HG02852 (cell line): Measurements from ENCODE around the gene ATP9B.
"Not testable (repeated sequence)": the region's sequence is repeated elsewhere in the genome, so short reads cannot be mapped to it uniquely, and the experiment has no call there.

Experiments used
- ATAC-seq: cut with Tn5 transposase; IDR thresholded peaks from one replicate; pipeline ENCODE4 v1.9.1; 2021; ENCODE audit warnings: mild to moderate bottlenecking, moderate library complexity; ENCODE audit not compliant: unreplicated experiment

Gene ATP9B

DNA sequence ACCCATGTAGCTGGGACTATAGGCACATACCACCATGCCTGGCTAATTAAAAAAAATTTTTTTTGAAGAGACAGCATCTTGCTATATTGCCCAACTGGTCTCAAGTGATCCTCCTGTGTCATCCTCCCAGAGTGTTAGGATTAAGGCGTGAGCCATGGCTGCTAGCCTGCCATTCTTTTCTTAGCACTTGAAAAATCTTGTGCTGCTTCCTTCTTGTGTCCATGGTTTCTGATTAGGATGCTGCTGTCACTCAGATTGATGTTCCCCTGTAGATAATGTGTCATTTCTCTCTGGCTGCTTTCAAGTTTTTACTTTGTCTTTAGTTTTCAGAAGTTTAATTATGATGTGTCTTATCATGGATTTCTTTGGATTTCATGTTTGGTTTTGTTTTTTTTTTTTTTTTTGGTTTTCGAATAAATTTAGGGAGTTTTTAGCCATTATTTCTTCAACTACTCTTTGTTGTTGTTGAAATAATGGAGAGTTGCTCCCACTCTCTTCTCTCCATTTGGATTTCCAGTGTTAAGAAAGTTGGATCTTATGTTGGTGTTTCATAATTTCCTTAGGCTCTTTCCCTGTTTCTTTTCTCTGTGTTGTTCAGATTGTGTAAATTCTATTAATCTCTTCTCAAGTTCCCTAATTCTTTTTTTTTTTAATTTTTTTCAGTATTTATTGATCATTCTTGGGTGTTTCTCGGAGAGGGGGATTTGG, 2.5 kb downstream of the ATP9B start:
- ATAC-seq = no peak

DNA sequence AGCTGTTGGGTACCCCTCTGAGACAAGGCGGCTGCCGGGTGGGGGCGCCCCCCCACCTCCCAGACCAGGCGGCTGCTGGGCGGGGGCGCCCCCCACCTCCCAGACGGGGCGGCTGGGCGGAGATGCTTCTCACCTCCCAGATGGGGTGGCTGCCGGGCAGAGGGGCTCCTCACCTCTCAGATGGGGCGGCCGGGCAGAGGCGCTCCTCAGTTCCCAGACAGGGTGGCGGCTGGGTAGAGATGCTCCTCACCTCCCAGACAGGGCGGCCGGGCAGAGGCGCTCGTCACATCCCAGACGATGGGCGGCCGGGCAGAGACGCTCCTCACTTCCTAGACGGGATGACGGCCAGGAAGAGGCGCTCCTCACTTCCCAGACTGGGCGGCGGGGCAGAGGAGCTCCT, 3.5 kb downstream of the ATP9B start:
- ATAC-seq = not testable (repeated sequence)

DNA sequence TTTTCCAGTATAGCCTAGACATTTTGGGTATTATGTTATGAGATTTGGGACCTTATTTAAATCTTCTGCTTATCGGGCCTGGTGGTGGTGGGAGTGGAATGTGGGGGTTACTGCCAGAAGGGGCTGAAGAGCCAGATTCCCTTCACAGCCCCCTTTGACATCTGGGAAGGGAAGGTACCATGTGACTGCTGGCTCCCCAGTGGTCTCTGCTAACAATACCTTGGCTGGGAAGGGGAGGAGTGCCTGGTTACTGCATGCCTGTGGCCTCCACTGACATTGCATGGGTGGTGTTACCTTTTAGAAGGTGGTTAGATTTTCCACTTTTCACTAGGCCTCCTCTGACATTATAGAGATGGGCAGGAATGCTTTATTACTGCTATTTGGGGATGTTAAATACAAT, 8.0 kb downstream of the ATP9B start:
- no peak for ATAC-seq

- ATAC-seq = not testable (repeated sequence)
These were observed 9.6 kb downstream of the ATP9B start for GRCh38 chr18:79078791-79079190.

- no peak for ATAC-seq
These were observed 23.7 kb downstream of the ATP9B start for GRCh38 chr18:79092874-79093273.

GRCh38 chr18:79093986-79094385, 24.8 kb downstream of the ATP9B start:
- ATAC-seq = no peak

DNA sequence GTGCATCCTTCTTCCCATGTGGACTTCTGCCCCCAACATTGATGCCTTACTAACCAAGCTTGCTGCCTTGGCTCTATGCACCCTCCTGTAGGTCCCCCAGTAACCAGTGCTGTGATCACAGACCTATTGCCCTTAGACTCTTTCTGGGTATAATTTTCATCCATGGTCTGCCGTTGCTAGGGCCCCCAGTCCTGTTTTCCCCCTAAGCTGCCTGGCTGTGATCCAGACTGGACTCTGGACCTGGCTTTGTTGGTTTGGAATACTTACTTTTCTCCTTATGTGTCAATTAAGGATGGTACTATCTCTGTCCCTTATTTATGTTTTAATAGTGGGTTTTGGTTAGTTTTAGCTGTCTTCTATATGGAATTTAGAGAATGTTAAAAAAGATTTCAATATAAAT, 26.0 kb downstream of the ATP9B start:
- ATAC-seq = no peak

- ATAC-seq = no peak
These were observed 31.8 kb downstream of the ATP9B start for GRCh38 chr18:79100944-79101343.

DNA sequence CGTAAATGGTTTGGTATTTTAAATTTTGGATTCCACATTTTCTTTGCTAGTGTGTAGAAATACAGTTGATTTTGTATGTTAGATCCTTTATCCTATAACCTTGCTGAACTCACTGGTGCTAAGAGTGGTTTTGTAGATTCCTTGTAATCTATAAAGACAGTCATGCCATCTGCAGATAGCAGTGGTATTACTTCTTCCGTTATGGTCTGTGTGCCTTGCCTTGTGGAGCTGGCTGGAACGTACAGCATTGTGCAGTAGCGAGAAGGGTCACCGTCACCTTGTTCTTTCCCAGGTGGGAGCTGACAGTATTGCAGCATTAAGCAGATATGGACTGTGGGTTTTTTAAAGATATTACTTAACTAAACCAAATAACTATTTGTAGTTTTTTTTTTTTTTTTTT, 33.7 kb downstream of the ATP9B start:
- no peak for ATAC-seq

DNA sequence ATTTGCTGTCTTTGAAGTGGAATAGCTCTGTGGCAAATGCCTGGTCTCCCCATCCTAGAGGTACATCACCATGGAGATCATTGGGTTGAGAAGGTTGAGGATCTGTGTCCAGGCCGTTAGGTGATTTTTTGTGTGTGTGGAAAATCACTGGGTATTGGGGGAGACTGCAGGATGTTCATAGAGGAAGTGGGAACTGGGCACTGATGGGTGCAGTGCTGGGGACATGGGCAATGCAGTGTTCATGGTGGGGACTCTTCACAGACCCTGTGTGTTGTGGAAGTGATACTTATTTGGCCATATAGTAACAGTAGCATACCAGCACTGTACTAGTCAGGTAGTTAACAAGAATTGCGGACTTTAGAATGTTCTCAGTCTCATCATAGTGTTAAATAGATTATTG, 34.9 kb downstream of the ATP9B start:
- ATAC-seq = no peak

DNA sequence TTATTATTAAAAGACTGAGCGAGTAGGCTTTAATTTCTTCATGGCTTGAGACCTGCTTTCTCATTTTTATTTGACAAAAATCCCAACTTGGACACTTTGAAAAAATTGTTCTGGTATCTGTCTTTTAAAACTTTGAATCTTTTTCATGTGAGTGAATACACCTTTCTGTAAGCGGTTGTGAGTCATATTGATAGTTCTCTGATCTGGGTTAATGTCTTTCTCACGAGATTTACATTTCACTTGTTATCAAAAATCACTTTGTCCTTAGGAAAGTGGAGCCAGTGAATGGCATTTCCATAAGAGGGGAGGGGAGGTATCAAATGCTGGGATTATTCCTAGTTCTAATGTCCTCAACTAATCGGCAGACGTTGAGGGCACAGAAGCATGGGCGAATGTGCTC, 36.3 kb downstream of the ATP9B start:
- no peak for ATAC-seq

DNA sequence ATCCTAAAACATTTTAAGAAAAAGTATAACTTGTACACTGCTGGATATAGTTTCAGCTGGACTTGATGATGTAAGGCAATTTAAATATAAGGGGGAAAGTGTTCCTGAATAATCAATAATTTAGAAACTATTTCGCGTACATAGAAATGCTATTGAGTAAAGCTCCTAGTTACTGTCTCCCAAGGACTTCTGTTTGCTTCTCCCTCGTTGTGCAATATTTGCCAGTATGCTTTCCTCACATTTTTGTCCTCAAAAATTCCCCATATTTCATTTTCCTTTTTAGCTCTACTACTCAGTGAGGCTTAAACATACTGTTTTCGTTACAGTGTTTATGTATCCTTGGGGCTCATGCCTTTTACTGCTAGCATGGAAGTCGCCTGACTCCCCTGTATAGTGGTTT, 36.9 kb downstream of the ATP9B start:
- no peak for ATAC-seq

- ATAC-seq = no peak
These were observed 38.7 kb downstream of the ATP9B start for GRCh38 chr18:79107886-79108285.

DNA sequence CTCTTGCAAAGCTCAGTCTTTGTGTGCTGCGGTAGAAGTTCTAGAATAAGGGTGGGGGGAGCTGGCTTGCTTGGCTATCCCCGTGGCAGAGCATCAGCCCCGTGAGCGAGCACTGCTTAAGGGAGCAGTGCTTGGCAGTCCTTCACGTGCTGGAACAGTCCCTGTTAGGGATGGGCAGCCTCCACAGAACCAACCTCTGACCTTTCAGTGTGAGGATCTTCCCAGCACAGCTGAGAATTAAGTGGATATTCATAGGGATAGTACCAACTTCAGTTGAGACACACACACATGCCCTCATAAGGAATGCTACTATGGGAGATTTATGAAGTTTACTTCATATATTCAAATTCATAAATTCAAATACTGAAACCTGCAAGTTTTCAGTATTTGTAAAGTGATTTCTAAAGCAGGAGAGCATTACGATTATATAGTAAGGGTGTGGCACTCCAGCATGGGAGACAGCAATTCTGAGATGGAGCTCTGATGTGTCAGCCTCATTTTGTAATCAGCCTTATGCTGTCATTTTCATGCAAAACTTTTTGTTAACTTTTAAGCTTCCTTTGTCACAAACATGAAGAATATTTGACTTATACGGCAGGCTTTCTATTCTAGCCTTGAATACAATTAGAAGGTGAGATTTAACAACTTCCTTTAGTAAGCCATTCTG, 39.5 kb downstream of the ATP9B start:
- no peak for ATAC-seq

DNA sequence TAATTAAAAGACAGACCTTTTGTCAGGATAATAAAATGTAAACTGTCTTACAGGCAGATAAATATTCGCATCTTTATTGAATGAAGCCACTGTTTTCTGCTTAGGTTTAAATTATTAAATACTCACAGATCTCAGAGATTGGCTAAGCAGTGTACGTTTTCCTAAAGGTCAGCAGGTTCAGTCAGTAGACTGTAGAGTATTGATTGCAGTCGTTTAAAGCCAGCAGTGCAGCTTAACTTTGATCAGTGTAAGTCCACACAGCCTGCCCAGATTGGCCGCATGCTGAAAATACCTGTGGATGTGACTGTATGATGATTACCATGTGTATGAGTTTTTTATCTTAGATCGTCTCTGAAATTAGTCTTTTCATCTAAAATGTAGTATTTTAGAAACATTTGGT, 42.3 kb downstream of the ATP9B start:
- ATAC-seq = no peak

GRCh38 chr18:79117385-79117784, 48.2 kb downstream of the ATP9B start:
- no peak for ATAC-seq

- no peak for ATAC-seq
These were observed 48.6 kb downstream of the ATP9B start for GRCh38 chr18:79117788-79118187.

DNA sequence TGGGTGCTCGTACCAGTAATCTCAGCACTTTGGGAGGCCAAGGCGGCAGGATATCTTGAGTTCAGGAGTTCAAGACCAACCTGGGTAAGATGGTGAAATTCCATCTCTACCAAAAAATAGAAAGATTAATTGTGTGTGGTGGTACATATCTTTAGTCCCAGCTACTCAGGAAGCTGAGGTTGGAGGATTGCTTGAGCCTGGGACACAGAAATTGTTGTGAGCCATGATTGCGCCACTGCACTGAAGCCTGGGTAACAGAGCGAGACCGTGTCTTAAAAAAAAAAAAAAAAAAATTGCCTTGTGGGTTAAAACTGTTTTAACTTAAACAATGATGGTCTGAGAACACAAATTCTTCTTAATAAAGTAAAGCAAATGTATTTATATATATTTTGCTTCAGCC, 49.6 kb downstream of the ATP9B start:
- no peak for ATAC-seq

GRCh38 chr18:79121746-79122474, 52.7 kb downstream of the ATP9B start:
- ATAC-seq = no peak

- ATAC-seq = no peak
These were observed 54.8 kb downstream of the ATP9B start for GRCh38 chr18:79123948-79124347.

DNA sequence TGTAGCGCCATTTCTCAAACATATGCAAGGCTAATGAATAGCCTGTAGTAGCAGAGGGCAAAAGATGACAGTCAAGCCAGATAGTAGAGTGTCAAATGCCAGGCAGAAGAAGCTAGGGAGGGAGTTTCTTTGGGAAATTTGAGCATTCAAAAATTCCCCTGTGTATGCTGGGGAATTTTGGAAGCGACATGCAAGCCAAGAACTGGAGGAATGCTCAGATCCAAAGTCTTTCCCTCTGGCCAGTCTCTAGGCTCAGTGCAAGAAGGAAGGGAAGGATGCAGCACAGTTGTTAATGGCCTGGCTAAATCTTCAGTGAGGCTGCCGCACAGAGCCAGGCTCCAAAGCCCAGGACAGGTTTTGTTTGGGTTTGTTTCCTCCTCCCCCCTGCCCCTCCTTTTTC, 59.9 kb downstream of the ATP9B start:
- ATAC-seq = no peak

DNA sequence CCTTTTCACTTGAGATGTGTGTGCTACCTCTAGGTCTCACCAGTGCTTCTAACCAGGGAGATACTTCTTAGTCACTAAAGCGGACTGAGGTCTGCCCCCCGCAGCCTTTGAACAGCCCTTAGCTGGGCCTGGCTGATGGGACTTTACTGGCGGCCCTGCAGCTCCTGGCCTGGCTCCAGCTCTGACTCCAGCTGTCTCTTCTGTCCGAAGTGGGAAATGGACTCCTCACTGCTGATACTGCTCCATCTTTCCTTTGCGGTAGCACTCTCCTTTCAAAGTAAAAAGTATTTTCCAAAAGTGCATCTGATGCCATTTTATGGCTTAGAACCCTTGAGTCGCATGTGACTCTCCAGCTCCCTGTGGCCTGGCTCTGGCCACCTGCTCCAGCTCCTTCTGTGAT, 64.5 kb downstream of the ATP9B start:
- ATAC-seq = no peak
